ENCODE data around the gene PCYT2. TPM values are rescaled to one million over a fixed set of nuclear protein-coding genes. Genes with fewer than 3 reads are reported as not detected.

PCYT2 gene
- total RNA-seq, 1 experiment from 2014 or later: 51.5 TPM

- no peak for TF ChIP-seq RAD21 (IDR thresholded peaks at IDR 0.05; ENCODE audit: low read depth)
- TF ChIP-seq YY1 (IDR thresholded peaks at IDR 0.05; ENCODE audit: extremely low read depth, insufficient replicate concordance, low read depth, low read length): no peak
- no peak for TF ChIP-seq TCF7L2 (IDR thresholded peaks at IDR 0.05; ENCODE audit: borderline replicate concordance, extremely low read depth, insufficient read depth, insufficient read length)
- TF ChIP-seq, protein P1, sequence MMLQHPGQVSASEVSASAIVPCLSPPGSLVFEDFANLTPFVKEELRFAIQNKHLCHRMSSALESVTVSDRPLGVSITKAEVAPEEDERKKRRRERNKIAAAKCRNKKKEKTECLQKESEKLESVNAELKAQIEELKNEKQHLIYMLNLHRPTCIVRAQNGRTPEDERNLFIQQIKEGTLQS (IDR thresholded peaks at IDR 0.05): no peak
- no peak for TF ChIP-seq POLR2AphosphoS5 (IDR thresholded peaks at IDR 0.05; ENCODE audit: low read depth, low read length)
- no peak for TF ChIP-seq CTCF (IDR thresholded peaks at IDR 0.05 in 2 of 3, conservative IDR thresholded peaks at IDR 0.05 in 1 of 3; ENCODE audit: borderline replicate concordance in 1 of 3, insufficient read depth in 1 of 3, low read depth in 2 of 3, low read length in 2 of 3)
- TF ChIP-seq EZH2phosphoT487 (IDR thresholded peaks at IDR 0.05; ENCODE audit: borderline replicate concordance): no peak
- TF ChIP-seq SIN3A (IDR thresholded peaks at IDR 0.05; ENCODE audit: low read depth): no peak
Observed at GRCh38 chr17:81902653-81903414, 8.4 kb downstream of the PCYT2 start (continued).

GRCh38 chr17:81902023-81902652, 9.1 kb downstream of the PCYT2 start, which contains the start of gene NPB:
Gene NPB (plus strand): TSS chr17:81902238. CDS start chr17:81902278, 40 bp downstream.
- intact Hi-C loops (cut with micrococcal nuclease): no loop called here
- H3K4me2 ChIP-seq (ENCODE audit: low read length): peak within 1 kb of the TSS; percentile 50

More at GRCh38 chr17:81902023-81902652, 9.1 kb downstream of the PCYT2 start, which contains the start of gene NPB:
- no peaks in the 10 kb centered on the region for H3K9me2 ChIP-seq (ENCODE audit: insufficient read depth)
- ChIA-PET RAD21 (ENCODE audit: low non-redundant PET in 1 of 2, low total read pairs in 2 of 2, uncharacterized antibody in 2 of 2, unreplicated experiment in 2 of 2) (no interaction called here), POLR2A (no interaction called here), CTCF (no interaction called here)
- BruUV-seq (replicated peaks): no TSS peak
- H3K9me3 ChIP-seq (ENCODE audit: control insufficient read depth in 1 of 2, insufficient read depth in 1 of 2, low read depth in 1 of 2, low read length in 2 of 2): no peaks in the 10 kb centered on the region
- H3K79me2 ChIP-seq (ENCODE audit: insufficient read depth, low read length): no peaks in the 10 kb centered on the region; the same call in 1 of the 2 replicates
- H3K27ac ChIP-seq (ENCODE audit: low read depth, low read length): peak within 1 kb of the TSS; percentile 10; the same call in 1 of the 2 replicates
- H3K27me3 ChIP-seq (ENCODE audit: insufficient read depth, low read length): no peaks in the 10 kb centered on the region
- no peak for DNase-seq (ENCODE audit: low read depth, low spot score)
- H3K9ac ChIP-seq (ENCODE audit: low read length): peak within 1 kb of the TSS; percentile 16; the same call in 1 of the 2 replicates
- H4K20me1 ChIP-seq (ENCODE audit: insufficient read depth): no peaks in the 10 kb centered on the region
- peak; percentile 25 for ATAC-seq
- peak within 1 kb of the TSS in 1 of 2 experiments; percentile 21; a peak in 1 of 4 replicates for H3K4me3 ChIP-seq (replicated peaks in 1 of 2; ENCODE audit: low read depth in 1 of 2, low read length in 2 of 2)
- TF ChIP-seq POLR2A (IDR thresholded peaks at IDR 0.05; ENCODE audit: borderline replicate concordance, extremely low read depth, insufficient read depth, insufficient read length) (no peak), POLR2AphosphoS5 (IDR thresholded peaks at IDR 0.05; ENCODE audit: low read depth, low read length) (peak; percentile 26; the same call in 1 of the 2 replicates)
- H3K36me3 ChIP-seq (ENCODE audit: control insufficient read depth in 1 of 2, insufficient read depth in 2 of 2, low read length in 2 of 2): peaks cover 0 to 18% of the 10 kb centered on the region in 2 experiments; a peak in 1 of 4 replicates
- H2AFZ ChIP-seq (ENCODE audit: low read depth, low read length, poor library complexity, severe bottlenecking): no peak within 1 kb of the TSS
- peaks cover 24 to 44% of the 10 kb centered on the region in 2 experiments for H3K4me1 ChIP-seq (ENCODE audit: control insufficient read depth in 1 of 2, insufficient read depth in 2 of 2, low read length in 2 of 2)
